Activated CD8-positive, alpha-beta T cell treated with anti-CD3 and anti-CD28 coated beads for 36 hours (primary cell): ENCODE results near the gene APAF1. TPM values are rescaled to one million over a fixed set of nuclear protein-coding genes. Genes with fewer than 3 reads are reported as not detected.
"Not testable (repeated sequence)": the region's sequence is repeated elsewhere in the genome, so short reads cannot be mapped to it uniquely, and the experiment has no call there.

ENCODE experiments used
- ATAC-seq: fragments of 200-7000 bp; cut with Tn5 transposase; one replicate; pipeline ENCODE4 v1.10.0; 2021; ENCODE audit warnings: mild to moderate bottlenecking, moderate library complexity
- CTCF ChIA-PET: fragments of 350-600 bp; sonication (Branson Sonifier 250); formaldehyde crosslinking; loops from one replicate; lab custom pipeline; 2021; ENCODE audit warnings: antibody characterized with exemption; lab: Charles Lee
- POLR2A ChIA-PET: fragments of 350-600 bp; sonication (Branson Sonifier 250); formaldehyde crosslinking; loops from one replicate; lab custom pipeline; 2021; ENCODE audit warnings: antibody characterized with exemption; lab: Charles Lee
- DNase-seq: peaks from one replicate; pipeline ENCODE4 v3.0.0-alpha.2; 2020
- H3K27ac Mint-ChIP-seq: one replicate; pipeline ENCODE4 v1.8.0; 2021; ENCODE audit warnings: mild to moderate bottlenecking, mixed read lengths
- H3K27me3 Mint-ChIP-seq: one replicate; pipeline ENCODE4 v1.8.0; 2021; ENCODE audit warnings: mixed read lengths
- H3K36me3 Mint-ChIP-seq: one replicate; pipeline ENCODE4 v1.8.0; 2021; ENCODE audit warnings: low read depth, mixed read lengths
- H3K4me1 Mint-ChIP-seq: one replicate; pipeline ENCODE4 v1.8.0; 2021; ENCODE audit warnings: low read depth, mixed read lengths
- H3K4me3 Mint-ChIP-seq: one replicate; pipeline ENCODE4 v1.8.0; 2021; ENCODE audit warnings: mild to moderate bottlenecking, moderate library complexity, mixed read lengths
- H3K9me3 Mint-ChIP-seq: one replicate; pipeline ENCODE4 v1.8.0; 2021; ENCODE audit warnings: mixed read lengths
- CTCF ChIP-seq: fragments of 200-600 bp; IDR thresholded peaks from one replicate; pipeline ENCODE4 v1.8.0; 2022; ENCODE audit warnings: antibody characterized with exemption, mild to moderate bottlenecking
- intact Hi-C: fragments of 100-400 bp; cut with micrococcal nuclease; formaldehyde crosslinking; loops from one replicate; pipeline ENCODE4 v1.10.0; 2022
- total RNA-seq, 2 experiments: library from RNA; stranded (reverse); gene quantifications; one replicate each; pipeline ENCODE4 v1.2.3, GENCODE V29; 2021

Gene APAF1
- total RNA-seq, 2 experiments from 2014 or later = 14.3 to 17.9 TPM

DNA sequence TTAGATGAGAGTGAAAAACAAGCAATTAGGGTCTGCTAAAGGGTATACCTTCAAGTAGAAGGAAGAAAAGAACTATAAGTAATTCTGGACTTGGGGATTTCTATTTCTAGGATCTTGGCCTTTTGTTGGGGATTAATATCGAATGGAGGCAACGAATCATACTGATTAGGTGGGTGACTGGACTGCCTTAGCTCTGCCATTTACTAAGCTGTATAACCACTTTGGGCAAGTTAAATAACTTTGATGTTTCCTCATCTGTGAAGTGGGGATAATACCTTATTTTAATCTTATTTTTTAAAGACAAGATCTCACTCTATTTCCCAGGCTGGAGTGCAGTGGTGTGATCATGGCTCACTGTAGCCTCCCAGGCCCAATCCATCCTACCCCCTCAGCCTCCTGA lies 7.1 kb upstream of the APAF1 start:
- Mint-ChIP-seq H3K9me3 (no peaks in the 10 kb centered on the region), H3K4me3 (no peak overlapping the region), H3K27me3 (no peaks in the 10 kb centered on the region), H3K36me3 (peaks cover 25% of the 10 kb centered on the region), H3K4me1 (peaks cover 21% of the 10 kb centered on the region), H3K27ac (no peak overlapping the region)
- POLR2A ChIA-PET = interaction anchor here (0.7 to 1.6 kb wide), 2 partner anchors 21 to 44 kb away, joined by 3 to 4 read pairs; partner anchors contain the start of gene SLC25A3
- peak; percentile 27 for ATAC-seq
- no peak for TF ChIP-seq CTCF
- DNase-seq = no peak
- intact Hi-C loops = no loop called here
- CTCF ChIA-PET = interaction anchor here (0.7 to 3.4 kb wide), 3 partner anchors 14 to 106 kb away, joined by 3 to 15 read pairs (median 3); no protein-coding TSS in a partner anchor

DNA sequence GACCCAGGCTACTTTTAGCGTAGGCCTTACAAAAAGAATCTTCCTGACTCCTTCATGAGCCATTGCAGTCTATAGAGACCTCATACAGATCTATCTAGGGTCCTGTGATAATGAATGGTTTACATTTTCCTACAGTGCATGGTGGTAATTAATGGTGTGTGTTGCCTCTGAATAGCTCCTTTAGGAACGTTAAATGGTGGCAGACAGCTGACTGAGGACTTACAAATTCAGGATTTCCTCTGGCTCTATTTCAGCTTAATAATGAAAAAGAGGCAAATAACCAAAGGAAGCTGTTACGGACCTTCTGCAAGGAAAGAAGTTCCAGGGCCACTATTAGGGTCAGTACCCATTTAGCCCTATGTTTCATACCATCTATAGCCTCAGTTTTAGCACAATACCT lies 5.6 kb upstream of the APAF1 start:
- H3K9me3 Mint-ChIP-seq = no peaks in the 10 kb centered on the region
- H3K27me3 Mint-ChIP-seq = no peaks in the 10 kb centered on the region
- H3K4me1 Mint-ChIP-seq = peaks cover 23% of the 10 kb centered on the region
- no peak overlapping the region for H3K27ac Mint-ChIP-seq
- no peak for DNase-seq
- no peak for ATAC-seq
- no peak for TF ChIP-seq CTCF
- peaks cover 22% of the 10 kb centered on the region for H3K36me3 Mint-ChIP-seq
- ChIA-PET POLR2A (interaction anchor here (0.6 to 2.6 kb wide), 2 partner anchors 45 to 70 kb away, joined by 3 to 9 read pairs; partner anchors contain the start of gene SLC25A3), CTCF (interaction anchor here (0.9 to 2.3 kb wide), 2 partner anchors 73 to 94 kb away, joined by 4 to 12 read pairs; no protein-coding TSS in a partner anchor)
- intact Hi-C loops = no loop called here
- H3K4me3 Mint-ChIP-seq = no peak overlapping the region

DNA sequence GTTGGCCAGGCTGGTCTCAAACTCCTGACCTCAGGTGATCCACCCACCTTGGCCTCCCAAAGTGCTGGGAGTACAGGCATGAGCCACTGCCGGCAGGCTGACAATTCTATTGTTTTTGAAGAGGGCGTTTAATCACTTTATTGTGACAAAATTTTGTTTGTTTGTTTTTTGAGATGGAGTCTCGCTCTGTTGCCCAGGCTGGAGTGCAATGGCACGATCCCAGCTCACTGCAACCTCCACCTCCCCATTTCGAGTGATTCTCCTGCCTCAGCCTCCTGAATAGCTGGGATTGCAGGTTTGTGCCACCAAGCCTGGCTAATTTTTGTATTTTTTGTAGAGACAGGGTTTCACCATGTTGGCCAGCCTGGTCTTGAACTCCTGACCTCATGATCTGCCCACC lies 2.3 kb upstream of the APAF1 start:
- POLR2A ChIA-PET, H3K9me3 Mint-ChIP-seq, H3K27ac Mint-ChIP-seq, intact Hi-C loops, ATAC-seq, H3K27me3 Mint-ChIP-seq, DNase-seq: not testable (repeated sequence)
- Mint-ChIP-seq H3K4me3 (peak overlapping the region; percentile 98), H3K36me3 (peaks cover 19% of the 10 kb centered on the region), H3K4me1 (peaks cover 19% of the 10 kb centered on the region)
- CTCF ChIA-PET = interaction anchor here (1.5 to 3.2 kb wide), 2 partner anchors 76 to 110 kb away, joined by 4 to 11 read pairs; no protein-coding TSS in a partner anchor

DNA sequence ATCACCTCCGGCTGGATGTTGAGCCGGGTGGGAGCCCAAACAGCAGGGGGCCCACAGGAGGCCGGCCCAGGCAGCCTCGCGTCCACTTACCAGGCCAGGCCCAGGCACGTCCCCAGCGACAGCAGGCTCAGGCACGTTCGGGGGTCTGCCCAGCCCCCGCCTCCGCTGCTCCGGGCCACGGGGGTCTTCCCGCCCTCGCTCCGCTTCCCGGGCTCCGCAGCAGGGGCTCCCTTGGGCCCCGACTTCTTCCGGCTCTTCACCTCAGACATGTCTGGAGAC lies 718 bp upstream of the APAF1 start:
- ChIA-PET POLR2A (interaction anchor here (0.6 to 2.1 kb wide), 10 partner anchors 10 to 129 kb away, joined by 3 to 26 read pairs (median 5); partner anchors contain the start of genes SLC25A3 and TMPO), CTCF (interaction anchor here (0.7 to 3.2 kb wide), 4 partner anchors 10 to 130 kb away, joined by 3 to 11 read pairs (median 4); no protein-coding TSS in a partner anchor)
- Mint-ChIP-seq H3K27ac (peak overlapping the region; percentile 96), H3K9me3 (no peaks in the 10 kb centered on the region), H3K36me3 (peaks cover 14% of the 10 kb centered on the region), H3K4me1 (peaks cover 15% of the 10 kb centered on the region), H3K4me3 (peak overlapping the region; percentile 98), H3K27me3 (no peaks in the 10 kb centered on the region)
- DNase-seq (no peak), ATAC-seq (peak; percentile 21)
- intact Hi-C loops = loop anchor here (2.0 kb wide), 1 partner anchor 50 kb away; no protein-coding TSS in a partner anchor
- no peak for TF ChIP-seq CTCF

DNA sequence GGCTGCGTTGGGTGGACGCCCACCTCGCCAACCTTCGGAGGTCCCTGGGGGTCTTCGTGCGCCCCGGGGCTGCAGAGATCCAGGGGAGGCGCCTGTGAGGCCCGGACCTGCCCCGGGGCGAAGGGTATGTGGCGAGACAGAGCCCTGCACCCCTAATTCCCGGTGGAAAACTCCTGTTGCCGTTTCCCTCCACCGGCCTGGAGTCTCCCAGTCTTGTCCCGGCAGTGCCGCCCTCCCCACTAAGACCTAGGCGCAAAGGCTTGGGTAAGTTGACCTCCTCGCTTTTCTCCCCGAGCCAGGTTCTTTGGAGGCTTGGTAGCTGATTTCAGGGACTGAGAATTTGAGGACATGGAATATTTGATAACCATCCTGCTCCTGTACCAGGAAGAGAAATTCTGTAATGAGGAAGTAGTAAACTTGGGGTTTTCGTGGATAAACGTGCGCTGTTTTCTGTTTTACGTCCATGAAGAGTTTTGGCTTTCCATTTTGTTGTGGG lies 530 bp downstream of the APAF1 start:
- H3K36me3 Mint-ChIP-seq = peaks cover 16% of the 10 kb centered on the region

More for the DNA sequence above, 530 bp downstream of the APAF1 start:
- peak; percentile 15 for DNase-seq
- Mint-ChIP-seq H3K9me3 (no peaks in the 10 kb centered on the region), H3K27ac (peak overlapping the region; percentile 56), H3K4me3 (peak overlapping the region; percentile 98), H3K27me3 (no peaks in the 10 kb centered on the region), H3K4me1 (peaks cover 15% of the 10 kb centered on the region)
- no peak for ATAC-seq
- ChIA-PET CTCF (interaction anchor here (1.2 kb wide), 2 partner anchors 53 to 79 kb away, joined by 4 to 8 read pairs; no protein-coding TSS in a partner anchor), POLR2A (interaction anchor here (0.9 to 1.1 kb wide), 2 partner anchors 17 to 52 kb away, joined by 3 read pairs; partner anchors contain the start of gene SLC25A3)
- intact Hi-C loops = loop anchor here (2.0 kb wide), 1 partner anchor 51 kb away; no protein-coding TSS in a partner anchor
- TF ChIP-seq CTCF = no peak
